ENCODE measurements around the gene LETM1. TPM values are rescaled to one million over a fixed set of nuclear protein-coding genes. Genes with fewer than 3 reads are reported as not detected.

LETM1 gene
- total and polyA plus RNA-seq, 2 of the 13 experiments (the other 11 are each of a cell fraction or from before 2014, with no cell fraction given) = 9.7 to 41.6 TPM

DNA sequence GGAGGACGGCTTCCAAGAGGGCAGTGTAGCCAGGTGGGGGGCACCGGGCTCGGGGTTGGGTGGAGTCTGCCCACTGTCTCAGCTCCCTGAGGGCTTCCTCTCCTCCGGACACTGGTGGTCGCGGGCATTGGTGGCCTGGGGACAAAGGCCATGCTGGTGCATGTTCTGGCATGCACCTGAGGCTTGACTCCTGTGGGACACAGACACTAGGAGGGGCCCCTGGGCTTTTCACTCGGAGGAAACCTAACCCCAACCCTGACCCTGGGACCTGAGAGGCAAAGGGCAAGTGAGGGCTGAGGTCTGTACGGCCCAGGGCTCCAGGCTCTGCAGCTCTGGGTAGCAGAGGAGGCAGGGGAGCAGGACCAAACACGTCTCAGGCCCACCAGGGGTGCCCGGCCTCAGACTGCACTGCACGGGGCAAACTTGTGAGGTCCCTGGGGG lies 85.1 kb downstream of the LETM1 start (continued):
- no peak for TF ChIP-seq ZSCAN30 (CRISPR knock-in tag; IDR thresholded peaks at IDR 0.05)
- no peak for TF ChIP-seq ZNF749 (CRISPR knock-in tag; IDR thresholded peaks at IDR 0.05; ENCODE audit: borderline replicate concordance)
- peak; percentile 65; the same call in 1 of the 2 replicates for TF ChIP-seq MTA1 (CRISPR knock-in tag; IDR thresholded peaks at IDR 0.05; ENCODE audit: borderline replicate concordance)
- TF ChIP-seq ZNF737 (CRISPR knock-in tag; IDR thresholded peaks at IDR 0.05; ENCODE audit: borderline replicate concordance) = no peak
- peak; percentile 63; the same call in 1 of the 2 replicates for TF ChIP-seq ZNF451 (CRISPR knock-in tag; IDR thresholded peaks at IDR 0.05)
- TF ChIP-seq ZNF766 (CRISPR knock-in tag; IDR thresholded peaks at IDR 0.05; ENCODE audit: borderline replicate concordance) = no peak
- no peak for TF ChIP-seq ZNF670 (CRISPR knock-in tag; IDR thresholded peaks at IDR 0.05; ENCODE audit: borderline replicate concordance)
- no peak for TF ChIP-seq ZNF367 (CRISPR knock-in tag; IDR thresholded peaks at IDR 0.05; ENCODE audit: borderline replicate concordance)
- TF ChIP-seq, protein P1, sequence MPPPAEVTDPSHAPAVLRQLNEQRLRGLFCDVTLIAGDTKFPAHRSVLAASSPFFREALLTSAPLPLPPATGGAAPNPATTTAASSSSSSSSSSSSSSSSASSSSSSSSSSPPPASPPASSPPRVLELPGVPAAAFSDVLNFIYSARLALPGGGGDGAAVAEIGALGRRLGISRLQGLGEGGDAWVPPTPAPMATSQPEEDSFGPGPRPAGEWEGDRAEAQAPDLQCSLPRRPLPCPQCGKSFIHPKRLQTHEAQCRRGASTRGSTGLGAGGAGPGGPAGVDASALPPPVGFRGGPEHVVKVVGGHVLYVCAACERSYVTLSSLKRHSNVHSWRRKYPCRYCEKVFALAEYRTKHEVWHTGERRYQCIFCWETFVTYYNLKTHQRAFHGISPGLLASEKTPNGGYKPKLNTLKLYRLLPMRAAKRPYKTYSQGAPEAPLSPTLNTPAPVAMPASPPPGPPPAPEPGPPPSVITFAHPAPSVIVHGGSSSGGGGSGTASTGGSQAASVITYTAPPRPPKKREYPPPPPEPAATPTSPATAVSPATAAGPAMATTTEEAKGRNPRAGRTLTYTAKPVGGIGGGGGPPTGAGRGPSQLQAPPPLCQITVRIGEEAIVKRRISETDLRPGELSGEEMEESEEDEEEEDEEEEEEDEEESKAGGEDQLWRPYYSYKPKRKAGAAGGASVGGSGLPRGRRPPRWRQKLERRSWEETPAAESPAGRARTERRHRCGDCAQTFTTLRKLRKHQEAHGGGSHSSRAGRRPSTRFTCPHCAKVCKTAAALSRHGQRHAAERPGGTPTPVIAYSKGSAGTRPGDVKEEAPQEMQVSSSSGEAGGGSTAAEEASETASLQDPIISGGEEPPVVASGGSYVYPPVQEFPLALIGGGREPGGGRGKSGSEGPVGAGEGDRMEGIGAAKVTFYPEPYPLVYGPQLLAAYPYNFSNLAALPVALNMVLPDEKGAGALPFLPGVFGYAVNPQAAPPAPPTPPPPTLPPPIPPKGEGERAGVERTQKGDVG (CRISPR knock-in tag; IDR thresholded peaks at IDR 0.05; ENCODE audit: borderline replicate concordance) = no peak
- TF ChIP-seq PCBP2 (optimal IDR thresholded peaks at IDR 0.05; ENCODE audit: low read depth, low read length, poor library complexity, severe bottlenecking) = no peak
- TF ChIP-seq MED8 (CRISPR knock-in tag; IDR thresholded peaks at IDR 0.05; ENCODE audit: insufficient replicate concordance) = peak; percentile 42
- TF ChIP-seq PPARG (CRISPR knock-in tag; conservative IDR thresholded peaks at IDR 0.05) = no peak
- TF ChIP-seq NFIC (IDR thresholded peaks at IDR 0.05; ENCODE audit: low read length) = no peak
- no peak for TF ChIP-seq CCAR2 (optimal IDR thresholded peaks at IDR 0.05; ENCODE audit: low read depth, low read length)
- TF ChIP-seq ZSCAN20 (CRISPR knock-in tag; IDR thresholded peaks at IDR 0.05; ENCODE audit: borderline replicate concordance) = no peak
- TF ChIP-seq CREB3 (CRISPR knock-in tag; IDR thresholded peaks at IDR 0.05) = no peak
- no peak for TF ChIP-seq ZNF572 (CRISPR knock-in tag; IDR thresholded peaks at IDR 0.05)
- TF ChIP-seq RAD51 (IDR thresholded peaks at IDR 0.05; ENCODE audit: borderline replicate concordance) = no peak
- no peak for TF ChIP-seq ZMYM2 (CRISPR knock-in tag; IDR thresholded peaks at IDR 0.05)
- 0 out of 2 replicates have a peak, but pooled peaks have one; percentile 20 for TF ChIP-seq NCOA2 (CRISPR knock-in tag; IDR thresholded peaks at IDR 0.05)
- TF ChIP-seq ZNF788 (CRISPR knock-in tag; IDR thresholded peaks at IDR 0.05; ENCODE audit: borderline replicate concordance) = no peak
- no peak for TF ChIP-seq SALL2 (CRISPR knock-in tag; IDR thresholded peaks at IDR 0.05)
- TF ChIP-seq FLYWCH1 (CRISPR knock-in tag; IDR thresholded peaks at IDR 0.05) = no peak
- no peak for TF ChIP-seq ZNF275 (CRISPR knock-in tag; IDR thresholded peaks at IDR 0.05; ENCODE audit: borderline replicate concordance)
- no peak for TF ChIP-seq MAF1 (CRISPR knock-in tag; IDR thresholded peaks at IDR 0.05; ENCODE audit: borderline replicate concordance)
- TF ChIP-seq TP53 (CRISPR knock-in tag; conservative IDR thresholded peaks at IDR 0.05) = peak; percentile 97
- no peak for TF ChIP-seq ZNF138 (CRISPR knock-in tag; IDR thresholded peaks at IDR 0.05; ENCODE audit: low read depth)
- no peak for TF ChIP-seq ZNF605 (CRISPR knock-in tag; IDR thresholded peaks at IDR 0.05)
